AG08396 (cell line): ENCODE measurements around the gene SPRY4.
A peak's percentile ranks its signal among the peaks of the same experiment; 100 is the strongest.
"Not testable (repeated sequence)": the region's sequence is repeated elsewhere in the genome, so short reads cannot be mapped to it uniquely, and the experiment has no call there.

Experiments used
- DNase-seq: peaks from one replicate; pipeline ENCODE4 v3.0.0; 2012; ENCODE audit warnings: low spot score, mixed read lengths

The SPRY4 gene

GRCh38 chr5:142315096-142315900 lies 9.5 kb downstream of the SPRY4 start:
- peak; percentile 43 for DNase-seq

GRCh38 chr5:142314606-142315005 lies 10.2 kb downstream of the SPRY4 start:
- DNase-seq, result no peak

DNA sequence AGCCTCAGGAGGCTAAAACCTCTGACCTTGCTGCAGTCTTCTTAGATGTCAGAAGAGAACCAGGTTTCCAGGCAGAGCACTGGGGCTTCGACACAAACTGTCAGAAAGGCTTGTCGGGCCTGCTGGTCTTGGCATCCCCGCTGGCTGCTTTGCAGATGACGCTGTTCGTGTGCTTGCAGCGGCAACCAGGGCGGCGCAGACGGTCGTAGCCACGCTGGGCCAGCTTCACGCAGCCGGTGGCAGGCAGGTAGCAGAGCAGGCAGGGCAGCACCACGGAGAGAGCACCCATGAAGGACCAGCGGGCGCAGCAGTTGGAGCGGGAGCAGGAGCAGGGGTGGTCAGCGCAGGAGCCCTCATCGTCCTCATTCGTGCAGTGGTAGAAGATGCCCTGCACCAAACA lies 10.7 kb downstream of the SPRY4 start:
- no peak for DNase-seq

- no peak for DNase-seq
These were observed 11.1 kb downstream of the SPRY4 start for GRCh38 chr5:142313682-142314081.

GRCh38 chr5:142313275-142313674 lies 11.5 kb downstream of the SPRY4 start:
- DNase-seq, result no peak

- DNase-seq, result no peak
These were observed 12.4 kb downstream of the SPRY4 start for GRCh38 chr5:142312399-142312798.

GRCh38 chr5:142311725-142312124 lies 13.1 kb downstream of the SPRY4 start:
- DNase-seq, result no peak

- no peak for DNase-seq
These were observed 14.0 kb downstream of the SPRY4 start for GRCh38 chr5:142310803-142311202.

DNA sequence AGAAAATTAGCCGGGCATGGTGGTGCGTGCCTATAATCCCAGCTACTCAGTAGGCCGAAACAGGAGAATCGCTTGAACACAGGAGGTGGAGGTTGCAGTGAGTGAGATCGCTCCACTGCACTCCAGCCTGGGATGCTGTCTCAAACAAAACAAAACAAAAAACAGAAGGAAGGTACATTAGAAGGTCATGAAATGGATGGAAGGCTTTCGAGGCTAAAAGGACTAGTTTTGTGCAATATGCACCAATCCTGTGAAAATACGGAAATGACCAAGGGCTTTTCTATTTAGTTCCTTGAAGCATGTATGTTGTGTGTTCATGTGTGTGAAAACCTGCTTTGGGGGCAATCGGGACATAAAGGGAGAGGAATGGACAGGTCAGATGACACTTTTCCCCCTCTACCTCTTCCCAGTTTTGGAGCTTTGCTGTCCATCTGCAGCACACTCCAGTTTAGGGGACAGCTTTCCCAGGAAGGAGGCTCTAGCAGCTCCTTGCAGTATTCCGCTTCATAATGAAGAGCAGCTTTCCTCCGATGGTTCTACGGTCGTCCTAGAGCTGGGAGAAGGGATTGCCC lies 15.0 kb downstream of the SPRY4 start:
- DNase-seq, result no peak

- no peak for DNase-seq
These were observed 16.5 kb downstream of the SPRY4 start for GRCh38 chr5:142308358-142308757.

DNA sequence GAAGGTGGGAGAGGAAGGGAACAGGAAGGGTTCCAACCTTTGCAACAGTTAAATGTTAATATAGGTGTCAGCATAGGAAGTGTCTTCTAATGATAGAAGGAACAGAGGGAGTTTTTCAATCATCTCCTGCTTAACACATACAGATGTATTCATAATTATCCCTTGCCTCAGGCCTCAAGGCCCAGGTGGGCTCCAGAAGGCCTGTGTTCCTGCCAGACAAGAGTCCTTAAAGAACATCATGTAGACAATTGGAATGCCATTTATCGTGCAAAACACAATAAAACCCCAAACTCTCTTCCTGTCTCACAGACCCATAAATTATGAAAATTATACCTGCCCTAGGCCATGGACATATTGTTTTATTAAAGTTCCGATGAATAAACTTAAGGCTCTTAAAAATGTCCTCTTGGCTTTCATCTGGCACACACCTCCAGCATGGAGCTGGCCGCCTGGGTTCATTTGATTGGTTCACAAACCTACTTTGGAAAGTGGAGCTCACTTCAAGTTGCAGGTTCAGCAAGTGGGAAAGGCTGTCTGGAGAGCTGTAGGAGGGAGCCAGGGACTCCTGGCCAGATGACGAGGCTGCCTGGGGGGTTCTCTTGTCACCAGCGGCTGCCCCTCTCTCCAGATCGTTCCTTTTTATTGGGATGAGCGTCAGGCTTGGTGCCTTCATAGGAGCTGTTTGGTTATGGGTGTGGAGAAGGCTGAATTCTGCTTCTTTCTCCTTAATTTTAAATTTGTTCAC lies 17.5 kb downstream of the SPRY4 start:
- no peak for DNase-seq

- no peak for DNase-seq
These were observed 18.7 kb downstream of the SPRY4 start for GRCh38 chr5:142306077-142306502.

DNA sequence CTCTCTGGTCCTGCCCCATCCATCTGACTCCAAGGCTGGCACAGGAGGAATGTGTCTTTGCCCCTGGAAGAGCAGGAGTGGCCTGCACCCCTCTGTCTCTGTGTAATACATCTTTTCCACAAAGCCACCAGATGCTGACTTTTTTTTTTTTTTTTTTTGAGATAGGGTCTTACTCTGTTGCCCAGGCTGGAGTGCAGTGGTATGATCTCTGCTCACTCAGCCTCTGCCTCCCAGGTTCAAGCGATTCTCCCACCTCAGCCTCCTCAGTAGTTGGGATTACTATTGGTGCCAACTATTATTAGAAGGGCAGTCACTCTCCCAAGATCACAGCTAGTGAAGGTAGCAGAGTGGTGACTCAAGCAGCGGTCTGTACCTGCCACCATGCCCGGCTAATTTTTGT lies 19.6 kb downstream of the SPRY4 start:
- DNase-seq, result no peak

DNA sequence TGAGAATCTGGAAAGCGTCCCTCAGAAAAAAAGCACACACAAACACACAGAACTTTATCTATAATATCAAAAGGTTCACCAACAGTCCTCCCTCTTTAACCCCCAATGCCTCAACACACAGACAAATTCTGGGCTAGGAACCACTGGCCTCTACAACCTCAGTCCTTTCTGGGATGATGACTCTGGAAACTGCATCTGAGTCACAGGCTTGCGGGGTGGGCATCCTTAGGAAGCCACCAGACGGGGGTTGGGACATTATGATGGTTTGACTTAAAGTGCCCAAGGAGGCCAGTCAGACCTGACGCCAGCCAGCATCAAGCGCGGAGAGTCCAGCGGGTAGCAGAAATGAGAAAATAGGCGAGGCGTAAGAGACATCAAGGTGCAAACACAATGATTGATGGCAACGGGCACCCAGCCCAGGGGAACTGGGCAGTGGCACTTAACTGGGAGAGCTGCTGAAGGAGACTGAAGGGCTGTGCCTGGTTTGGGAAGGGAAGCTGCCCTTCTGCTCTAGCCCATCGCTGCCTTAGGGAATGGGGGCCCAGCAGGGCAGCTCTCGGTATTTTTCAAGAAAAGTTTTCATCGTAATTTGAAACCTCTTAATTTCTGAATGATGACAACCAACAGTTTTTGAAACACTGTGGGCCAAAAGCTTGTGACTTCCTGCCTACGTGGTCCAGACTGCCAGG lies 20.7 kb downstream of the SPRY4 start:
- no peak for DNase-seq

DNA sequence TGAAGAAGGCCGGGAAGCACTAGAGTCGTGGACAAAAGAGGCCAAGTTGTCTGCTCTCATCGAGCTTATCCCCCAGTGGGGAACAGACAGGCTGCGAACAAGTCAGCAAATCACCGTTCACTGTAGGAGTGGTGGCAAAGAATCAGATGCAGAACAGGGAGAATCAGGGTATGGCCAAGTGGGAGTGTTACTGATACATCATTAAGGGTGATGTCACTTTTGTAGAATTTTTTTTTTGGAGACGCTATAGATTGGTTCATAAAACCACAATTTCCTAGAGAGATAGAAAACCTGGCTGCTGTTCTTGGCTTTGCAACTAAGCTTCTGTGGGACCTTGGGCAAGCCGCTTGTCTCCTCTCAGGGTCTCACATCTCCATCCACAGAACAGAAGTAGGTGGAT lies 21.3 kb downstream of the SPRY4 start:
- DNase-seq, result no peak

DNA sequence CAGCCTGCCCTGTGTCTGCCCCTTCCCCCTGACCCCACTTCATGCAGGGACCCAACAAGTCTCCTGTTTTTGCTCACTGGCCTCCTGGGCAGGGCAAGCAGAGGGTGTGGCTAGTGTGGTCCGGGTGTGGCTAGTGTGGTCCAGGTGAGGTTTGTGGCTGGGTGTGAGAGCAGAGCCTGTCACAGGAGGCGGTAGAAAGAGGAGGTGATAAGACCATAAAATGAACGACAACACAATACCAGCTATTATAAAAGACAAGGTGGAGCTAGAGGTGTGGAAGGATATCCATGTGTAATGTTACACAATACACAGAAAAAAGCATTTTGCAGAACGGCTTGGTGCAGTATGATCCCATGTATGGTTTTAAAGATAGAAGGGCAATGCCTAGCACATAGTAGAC lies 23.3 kb downstream of the SPRY4 start:
- no peak for DNase-seq

GRCh38 chr5:142300677-142301076 lies 24.1 kb downstream of the SPRY4 start:
- DNase-seq, result no peak

DNA sequence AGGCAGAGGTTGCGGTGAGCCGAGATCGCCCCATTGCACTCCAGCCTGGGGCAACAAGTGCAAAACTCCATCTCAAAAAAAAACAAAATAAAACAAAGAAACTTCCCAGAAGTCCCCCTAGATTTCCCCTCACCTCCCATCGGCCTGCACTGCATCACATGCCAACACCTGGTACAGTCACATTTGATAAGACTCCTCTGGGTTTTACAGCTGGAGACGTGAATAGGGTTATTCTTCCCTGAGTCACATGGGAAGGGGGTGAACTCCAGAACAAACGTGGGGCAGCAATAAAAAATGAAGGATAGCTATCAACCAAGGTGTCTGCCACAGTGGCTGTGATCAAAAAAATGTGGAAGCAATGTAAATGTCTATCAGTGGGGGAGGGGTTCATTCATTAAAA lies 26.0 kb downstream of the SPRY4 start:
- no peak for DNase-seq

- DNase-seq, result not testable (repeated sequence)
These were observed 27.0 kb downstream of the SPRY4 start for GRCh38 chr5:142297786-142298185.

DNA sequence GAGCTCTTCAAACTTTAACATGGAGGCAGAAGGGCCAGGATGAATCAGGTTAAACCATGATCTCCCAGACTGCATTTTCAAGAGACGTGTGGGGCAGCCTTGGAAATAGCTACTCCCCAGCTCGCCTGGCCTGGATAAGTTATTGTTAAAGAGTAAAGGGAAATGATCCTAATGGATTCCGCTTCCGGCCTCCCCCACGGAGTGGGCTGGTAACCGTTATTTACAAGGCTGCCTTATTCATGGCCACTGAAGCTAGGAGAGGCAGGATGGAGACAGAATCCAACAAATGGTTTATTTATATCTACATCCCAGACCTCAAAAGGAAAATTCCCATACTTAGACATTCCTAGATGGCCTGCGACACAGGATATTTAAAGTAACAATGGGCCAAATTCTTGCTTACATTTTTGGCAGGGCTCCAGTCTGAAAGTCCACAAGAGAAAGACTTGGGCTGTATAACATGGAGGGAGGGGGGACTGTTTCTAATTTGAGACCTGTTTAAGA lies 27.9 kb downstream of the SPRY4 start:
- peak; percentile 56 for DNase-seq

DNA sequence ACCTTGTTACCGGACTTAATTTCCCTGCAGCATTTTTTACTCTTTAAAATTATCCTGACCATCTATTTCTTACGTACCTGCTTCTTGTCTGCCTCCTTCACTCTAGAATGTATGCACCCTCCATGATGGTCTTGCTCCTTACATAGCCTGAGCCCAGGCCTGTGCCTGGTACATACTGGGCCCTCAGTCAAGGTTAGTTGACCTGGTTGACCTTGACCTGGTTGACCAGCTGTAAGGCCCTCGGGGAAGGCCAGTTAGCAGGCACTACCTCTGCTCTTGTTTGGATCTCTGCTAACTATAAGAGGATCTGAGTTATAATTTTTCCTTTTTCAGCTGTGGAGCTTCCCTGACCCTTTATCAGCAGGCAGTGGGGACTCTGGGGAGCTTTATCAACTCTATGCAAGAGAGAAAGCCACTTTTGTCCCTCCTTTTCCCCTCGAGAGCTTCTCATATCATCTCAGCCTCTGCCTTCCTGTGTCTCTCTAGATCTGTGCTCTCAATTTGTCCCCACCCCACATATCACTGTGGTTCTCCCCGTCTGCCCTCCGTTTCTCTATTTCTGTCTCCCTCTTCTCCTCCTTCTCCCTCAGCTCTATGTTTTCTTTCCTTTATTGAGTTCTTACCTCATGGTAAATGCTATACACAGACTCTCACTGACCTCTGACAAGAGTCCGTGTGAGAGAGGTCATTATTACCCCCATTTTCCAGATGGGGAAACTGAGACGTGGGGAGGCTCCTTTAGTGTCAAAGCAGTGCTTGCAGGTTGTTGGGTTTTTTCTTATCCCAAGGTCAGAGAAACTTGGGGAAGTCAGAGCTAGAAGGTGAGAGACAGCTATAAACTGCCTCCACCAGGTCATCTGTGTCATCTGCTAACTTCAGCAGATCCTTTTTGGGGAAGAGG lies 28.6 kb downstream of the SPRY4 start:
- DNase-seq, result no peak
